ENCODE measurements around the gene PTPRM.

The PTPRM gene

GRCh38 chr18:8400193-8400752 lies 833.2 kb downstream of the PTPRM start:
- no peak for DNase-seq (ENCODE audit: low spot score)

- no peak for DNase-seq (ENCODE audit: low spot score)
These were observed 833.7 kb downstream of the PTPRM start for GRCh38 chr18:8400825-8401224.

GRCh38 chr18:8401606-8402005 lies 834.5 kb downstream of the PTPRM start:
- DNase-seq (ENCODE audit: low spot score) = no peak

DNA sequence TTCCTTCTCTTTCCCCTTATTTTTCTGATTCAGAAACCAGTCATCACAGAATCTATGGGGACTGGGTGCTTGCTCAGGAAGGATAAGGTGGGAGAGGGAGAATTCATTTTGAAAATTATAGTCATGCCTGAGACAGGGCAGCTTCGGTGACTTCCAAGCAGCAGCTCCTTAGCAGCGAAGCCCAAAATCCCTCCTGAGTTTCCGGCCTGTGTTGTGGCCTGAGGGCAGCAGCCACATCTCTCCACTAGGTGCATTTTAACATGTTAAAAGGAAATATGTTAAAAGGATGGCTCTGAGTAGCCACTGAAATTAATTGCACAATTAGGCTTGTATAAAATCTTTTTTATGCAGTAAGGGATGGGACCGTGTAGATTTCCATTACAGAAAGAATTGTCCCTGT lies 835.1 kb downstream of the PTPRM start:
- DNase-seq (ENCODE audit: low spot score) = no peak

- no peak for DNase-seq (ENCODE audit: low spot score)
These were observed 836.6 kb downstream of the PTPRM start for GRCh38 chr18:8403713-8404112.

DNA sequence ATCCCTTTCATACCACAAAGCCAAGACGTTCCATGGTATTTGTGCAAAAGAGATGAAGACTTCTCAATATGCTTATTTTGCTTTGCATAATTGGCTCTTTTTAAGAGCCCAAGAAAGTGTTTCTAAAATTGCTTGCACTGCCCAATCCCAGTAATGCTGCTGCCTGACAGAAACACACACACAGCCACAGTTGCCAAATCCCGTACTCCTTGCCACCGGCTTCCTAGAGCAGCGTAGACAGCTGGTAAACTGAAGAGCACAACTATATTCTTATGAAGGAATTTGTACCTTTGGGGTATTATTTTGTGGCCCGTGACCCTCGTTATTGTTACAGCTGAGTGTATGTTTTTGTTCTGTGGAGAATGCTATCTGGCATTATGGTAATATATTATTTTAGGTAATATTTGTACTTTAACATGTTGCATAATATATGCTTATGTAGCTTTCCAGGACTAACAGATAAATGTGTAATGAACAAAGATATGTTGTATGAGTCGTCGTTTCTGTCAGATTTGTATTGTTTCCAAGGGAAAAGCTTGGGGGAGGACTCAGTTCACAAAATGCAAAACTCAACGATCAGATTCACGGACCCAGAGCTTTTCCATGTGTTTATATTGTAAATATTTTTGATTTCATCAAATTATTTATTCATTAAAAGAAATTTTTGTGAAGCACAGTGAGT lies 839.2 kb downstream of the PTPRM start:
- no peak for DNase-seq (ENCODE audit: low spot score)

DNA sequence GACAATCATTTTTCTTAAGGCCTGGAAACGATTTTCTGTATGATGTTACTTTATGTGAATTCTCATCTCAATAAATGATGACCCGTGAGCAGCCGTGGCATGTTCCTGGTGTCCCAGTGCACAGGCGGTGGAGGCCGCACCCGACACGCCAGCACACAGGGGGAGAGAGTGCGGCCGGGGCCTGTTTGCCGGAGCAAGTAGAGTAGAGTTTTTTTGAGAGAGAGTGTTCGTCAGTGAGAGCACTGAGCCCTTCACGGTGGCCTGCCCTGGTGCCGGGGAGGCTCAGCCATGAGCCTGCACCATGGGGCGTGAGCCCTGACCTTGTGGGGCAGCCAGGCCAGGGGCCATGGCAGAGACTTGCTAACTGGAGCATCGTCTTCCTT lies 839.7 kb downstream of the PTPRM start:
- DNase-seq (ENCODE audit: low spot score) = no peak

DNA sequence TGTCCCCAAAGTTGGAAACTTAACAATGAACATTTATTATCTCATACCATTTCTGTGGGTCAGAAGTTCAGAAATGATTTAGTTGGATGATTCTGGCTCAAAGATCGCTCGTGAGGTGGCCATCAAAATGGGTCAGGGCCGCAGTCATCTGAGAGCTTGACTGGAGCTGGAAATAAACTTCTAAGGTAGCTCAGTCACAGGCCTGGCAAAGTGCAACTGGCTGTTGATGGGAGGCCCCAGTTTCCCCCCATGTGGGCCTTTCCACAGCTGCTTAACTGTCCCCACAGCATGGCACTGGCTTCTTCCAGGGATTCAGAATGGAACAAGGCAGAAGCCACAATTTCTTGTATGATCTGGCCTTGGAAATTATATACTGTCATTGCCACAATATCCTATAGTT lies 842.0 kb downstream of the PTPRM start:
- DNase-seq (ENCODE audit: low spot score) = no peak

DNA sequence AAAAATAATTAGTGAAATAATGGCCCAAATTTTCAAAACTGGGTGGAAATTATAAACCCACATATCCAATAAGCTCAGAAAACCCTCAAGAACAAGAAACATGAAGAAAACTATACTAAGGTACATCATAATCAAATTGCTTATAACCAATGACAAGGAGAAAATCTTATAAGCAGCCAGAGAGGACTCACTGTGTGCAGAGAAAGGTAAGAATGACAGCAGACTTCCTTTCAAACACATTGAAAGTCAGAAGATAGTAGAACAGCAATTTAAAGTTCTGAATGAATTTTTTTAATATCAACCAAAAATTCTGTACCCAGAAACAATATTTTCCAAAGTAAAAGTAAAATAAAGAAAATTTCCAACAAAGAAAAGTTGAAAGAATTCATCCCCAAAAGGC lies 844.4 kb downstream of the PTPRM start:
- no peak for DNase-seq (ENCODE audit: low spot score)

- DNase-seq (ENCODE audit: low spot score) = no peak
These were observed 845.0 kb downstream of the PTPRM start for GRCh38 chr18:8412117-8412516.

DNA sequence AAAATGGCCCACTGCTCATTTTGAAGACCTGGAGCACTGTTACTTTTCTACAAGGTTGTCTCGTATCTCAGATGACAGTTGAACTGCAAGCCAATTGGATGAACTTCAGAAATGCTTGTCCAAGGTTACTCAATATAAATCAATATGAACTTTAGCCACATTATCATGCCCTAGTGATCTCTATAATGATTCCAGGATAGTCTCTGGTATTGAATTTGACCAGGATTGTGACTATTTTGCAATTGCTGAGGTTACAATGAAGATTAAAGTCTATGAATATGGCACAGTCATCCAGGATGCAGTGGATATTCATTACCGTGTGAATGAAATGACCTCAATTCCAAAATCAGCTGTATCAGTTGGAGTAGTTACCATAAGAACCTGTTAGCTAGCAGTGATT lies 846.1 kb downstream of the PTPRM start:
- no peak for DNase-seq (ENCODE audit: low spot score)

GRCh38 chr18:8413751-8414150 lies 846.6 kb downstream of the PTPRM start:
- no peak for DNase-seq (ENCODE audit: low spot score)

DNA sequence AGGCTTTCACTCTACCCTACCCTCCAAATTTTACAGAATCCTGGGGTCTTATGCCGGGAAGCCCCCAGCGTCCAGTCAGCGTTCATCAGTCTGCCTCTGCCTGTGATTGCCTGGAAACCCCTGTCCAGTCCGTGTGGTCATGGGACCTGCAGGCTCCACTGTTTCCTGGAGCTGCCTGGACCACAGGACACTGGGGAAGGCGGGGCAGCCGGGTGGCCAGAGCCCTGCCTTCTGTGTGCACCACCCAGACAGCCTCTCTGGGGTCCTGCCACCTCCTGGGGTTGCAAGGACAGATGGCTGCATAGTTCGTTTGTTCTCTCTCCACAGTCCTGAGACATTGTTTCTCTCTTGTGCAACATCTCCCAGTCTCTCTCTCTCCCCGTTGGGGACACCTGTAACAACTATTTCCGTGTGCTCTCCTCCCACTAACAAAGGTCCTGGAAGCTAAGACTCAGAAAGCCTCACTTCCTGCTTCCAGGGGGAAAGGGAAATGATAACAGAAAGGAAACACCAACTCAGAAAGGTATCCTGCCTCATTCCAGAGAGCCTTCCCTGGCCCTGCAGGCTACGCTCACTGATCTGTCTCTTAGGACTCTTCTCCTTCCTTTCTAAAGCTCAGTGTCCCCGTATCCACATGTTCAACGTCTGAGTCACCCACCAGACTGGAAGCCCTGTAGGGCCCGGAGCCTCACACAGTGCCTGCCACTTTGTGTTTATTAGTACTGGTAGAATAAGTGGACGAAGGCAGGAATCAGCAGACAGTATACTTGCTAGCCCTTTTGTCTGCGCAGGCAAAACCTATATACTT lies 849.3 kb downstream of the PTPRM start:
- no peak for DNase-seq (ENCODE audit: low spot score)

DNA sequence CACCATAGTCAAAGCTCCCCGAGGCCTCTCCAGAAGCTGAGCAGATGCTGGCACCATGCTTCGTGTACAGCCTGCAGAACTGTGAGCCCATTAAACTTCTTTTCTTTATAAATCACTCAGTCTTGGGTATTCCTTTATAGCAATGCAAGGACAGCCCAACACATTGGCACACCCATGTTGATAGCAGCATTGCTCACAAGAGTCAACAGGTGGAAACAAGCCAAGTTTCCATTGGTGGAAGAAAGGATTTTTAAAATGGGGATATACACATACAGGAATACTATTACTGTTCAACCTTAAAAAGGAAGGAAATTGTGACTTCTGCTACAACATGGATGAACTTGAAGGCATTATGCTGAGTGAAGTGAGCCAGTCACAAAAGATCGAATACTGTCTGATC lies 855.3 kb downstream of the PTPRM start:
- no peak for DNase-seq (ENCODE audit: low spot score)

DNA sequence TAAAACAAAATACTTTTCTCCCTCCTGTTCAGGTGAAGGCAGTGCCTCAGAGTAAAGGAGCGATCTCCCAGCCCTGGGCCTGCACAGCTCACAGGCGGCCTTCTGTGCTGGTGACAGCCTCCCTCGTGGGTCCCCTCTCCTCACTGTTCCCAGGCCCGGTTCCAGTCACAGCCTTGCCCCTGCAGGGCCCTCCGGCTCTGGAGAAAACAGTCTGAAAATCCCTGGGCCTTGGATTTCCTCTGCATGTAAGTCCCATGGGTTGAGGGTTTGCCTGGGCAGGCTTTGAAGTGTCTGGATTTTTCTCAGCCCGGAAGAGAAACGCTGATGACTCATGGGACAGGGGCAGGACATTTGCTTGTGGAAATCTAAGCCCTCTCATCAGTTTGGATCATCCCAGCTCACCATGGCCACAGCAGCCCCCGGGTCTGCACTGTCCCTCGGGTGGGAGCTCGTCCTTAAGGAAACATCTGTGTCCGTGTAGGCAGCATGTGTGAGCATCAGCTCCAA lies 856.0 kb downstream of the PTPRM start:
- DNase-seq (ENCODE audit: low spot score) = no peak

DNA sequence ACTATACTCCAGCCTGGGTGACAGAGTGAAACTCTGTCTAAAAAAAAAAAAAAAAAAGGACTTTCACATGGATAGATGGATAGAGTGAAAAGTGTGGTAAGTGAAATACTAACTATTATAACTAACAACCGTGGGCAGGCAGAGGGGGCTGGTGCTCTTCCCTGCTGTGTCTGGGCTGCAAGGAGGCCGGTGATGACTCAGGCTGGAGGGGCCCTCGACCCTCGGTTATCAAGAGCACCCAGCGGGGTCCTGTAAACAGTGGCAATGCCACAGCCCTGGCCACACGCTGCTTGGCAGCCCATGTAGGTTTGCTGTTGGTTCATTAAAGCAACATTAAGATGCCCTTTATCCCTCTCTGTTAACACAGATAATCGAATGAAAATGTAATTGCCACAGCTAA lies 857.4 kb downstream of the PTPRM start:
- DNase-seq (ENCODE audit: low spot score) = no peak

DNA sequence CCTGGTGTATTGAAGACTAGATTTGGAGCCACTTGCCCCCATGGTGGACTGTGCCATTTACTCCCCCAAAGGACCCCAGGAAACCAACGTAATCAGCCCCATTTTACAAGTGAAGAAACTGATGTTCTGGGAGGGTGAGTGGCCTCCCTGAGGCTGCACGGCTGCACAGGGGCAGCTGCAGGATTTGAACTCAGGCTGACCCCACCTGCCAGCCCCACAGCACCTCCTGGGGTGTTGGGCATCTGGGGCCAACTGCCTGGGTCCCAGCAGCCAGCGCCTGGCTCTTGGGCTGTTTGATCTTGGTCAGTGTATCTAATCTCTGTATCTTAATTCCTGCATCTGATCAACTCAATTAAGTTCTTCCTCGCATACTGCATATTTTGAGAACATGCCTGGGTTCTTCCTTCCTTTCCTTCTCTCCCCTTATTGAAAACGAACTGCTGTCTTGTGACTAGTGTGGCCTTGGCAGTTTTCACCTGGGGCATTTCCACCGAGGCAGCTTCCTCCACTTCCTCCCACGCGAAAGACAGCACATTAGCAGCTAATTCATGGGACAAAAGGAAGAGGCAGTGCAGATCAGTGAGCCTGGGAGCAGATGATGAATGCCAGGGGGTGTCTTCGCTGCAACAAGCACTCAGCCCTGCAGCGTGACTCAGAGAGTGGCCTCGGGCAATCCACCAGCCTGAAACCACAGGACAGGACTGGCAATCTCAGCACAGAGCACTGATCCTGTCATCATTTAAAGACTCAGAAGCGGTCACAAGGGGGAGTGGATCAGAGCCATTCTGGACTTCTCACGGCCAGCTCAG lies 858.0 kb downstream of the PTPRM start:
- no peak for DNase-seq (ENCODE audit: low spot score)

- no peak for DNase-seq (ENCODE audit: low spot score)
These were observed 859.3 kb downstream of the PTPRM start for GRCh38 chr18:8426401-8426800.

- DNase-seq (ENCODE audit: low spot score) = no peak
These were observed 860.2 kb downstream of the PTPRM start for GRCh38 chr18:8427339-8427738.

- no peak for DNase-seq (ENCODE audit: low spot score)
These were observed 861.8 kb downstream of the PTPRM start for GRCh38 chr18:8428951-8429350.

GRCh38 chr18:8431036-8431435 lies 863.9 kb downstream of the PTPRM start:
- no peak for DNase-seq (ENCODE audit: low spot score)

DNA sequence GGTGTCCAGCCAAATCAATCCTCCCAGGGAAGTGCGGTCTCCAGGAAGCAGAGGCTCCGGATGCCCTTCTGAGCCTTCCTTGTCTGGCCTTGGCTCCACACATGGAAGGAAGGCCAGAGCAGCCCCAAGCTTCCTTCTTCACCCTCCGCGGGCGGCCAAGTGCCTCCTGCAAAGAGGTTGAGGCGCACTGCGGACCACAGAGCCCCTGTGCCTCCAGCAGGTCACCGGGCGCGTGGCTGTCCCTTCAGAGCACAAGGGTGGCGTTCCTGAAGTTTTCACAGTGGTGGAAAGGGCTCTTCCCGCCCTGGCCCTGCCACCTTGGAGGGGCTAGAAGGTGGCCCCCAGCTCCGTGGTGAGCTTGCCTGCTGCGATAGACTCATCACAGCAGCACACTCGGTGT lies 866.2 kb downstream of the PTPRM start:
- DNase-seq (ENCODE audit: low spot score) = no peak
